H9 (cell line): ENCODE results near the gene EVL. TPM values are rescaled to one million over a fixed set of nuclear protein-coding genes. Genes with fewer than 3 reads are reported as not detected.

Source experiments
- DNase-seq: peaks from one replicate; pipeline ENCODE4 v3.0.0-alpha.2; 2017
- H2AFZ ChIP-seq: one replicate; pipeline ENCODE4 v1.6.1; 2013; ENCODE audit warnings: mild to moderate bottlenecking, low read length, control low read depth, moderate library complexity
- H2AK5ac ChIP-seq: 2 replicates; pipeline ENCODE4 v1.6.1; 2013; ENCODE audit warnings: low read length, control low read depth, mixed read lengths; ENCODE audit not compliant: insufficient read length
- H2BK120ac ChIP-seq: one replicate; pipeline ENCODE4 v1.6.1; 2013; ENCODE audit warnings: low read depth, mild to moderate bottlenecking, low read length, control low read depth, inconsistent platforms; ENCODE audit not compliant: poor library complexity, severe bottlenecking
- H2BK12ac ChIP-seq: 2 replicates; pipeline ENCODE4 v1.6.1; 2013; ENCODE audit warnings: low read length, control low read depth, mixed read lengths, low read depth; ENCODE audit not compliant: insufficient read length
- H2BK15ac ChIP-seq: 2 replicates; pipeline ENCODE4 v1.6.1; 2013; ENCODE audit warnings: low read depth, low read length, control low read depth
- H2BK20ac ChIP-seq: one replicate; pipeline ENCODE4 v1.6.1; 2013; ENCODE audit warnings: low read depth, mild to moderate bottlenecking, low read length, control low read depth, inconsistent platforms; ENCODE audit not compliant: poor library complexity, severe bottlenecking
- H2BK5ac ChIP-seq: 2 replicates; pipeline ENCODE4 v1.6.1; 2013; ENCODE audit warnings: low read length, control low read depth, mixed read lengths; ENCODE audit not compliant: insufficient read length
- H3K14ac ChIP-seq: 2 replicates; pipeline ENCODE4 v1.6.1; 2013; ENCODE audit warnings: low read length, control low read depth; ENCODE audit not compliant: insufficient read depth
- H3K18ac ChIP-seq: 2 replicates; pipeline ENCODE4 v1.6.1; 2013; ENCODE audit warnings: low read depth, mild to moderate bottlenecking, mixed read lengths, low read length, control low read depth; ENCODE audit not compliant: insufficient read length
- H3K23ac ChIP-seq: 2 replicates; pipeline ENCODE4 v1.6.1; 2013; ENCODE audit warnings: low read length, control low read depth, mixed read lengths, low read depth; ENCODE audit not compliant: insufficient read length
- H3K23me2 ChIP-seq: 2 replicates; pipeline ENCODE4 v1.6.1; 2013; ENCODE audit warnings: low read depth, mild to moderate bottlenecking, mixed read lengths, low read length, control low read depth; ENCODE audit not compliant: insufficient read length, poor library complexity, severe bottlenecking
- H3K27ac ChIP-seq: 2 replicates; pipeline ENCODE4 v1.5.1; 2013; ENCODE audit warnings: low read length, control low read depth, mixed read lengths, low read depth; ENCODE audit not compliant: insufficient read length
- H3K27me3 ChIP-seq: 2 replicates; pipeline ENCODE4 v1.6.1; 2013; ENCODE audit warnings: low read length, control low read depth, inconsistent platforms; ENCODE audit not compliant: insufficient read depth
- H3K4ac ChIP-seq: 2 replicates; pipeline ENCODE4 v1.6.1; 2013; ENCODE audit warnings: low read depth, mild to moderate bottlenecking, control low read depth, inconsistent platforms, low read length, moderate library complexity
- H3K4me1 ChIP-seq: 2 replicates; pipeline ENCODE4 v1.6.1; 2013; ENCODE audit warnings: low read length, control low read depth, inconsistent platforms; ENCODE audit not compliant: insufficient read depth
- H3K4me2 ChIP-seq: 2 replicates; pipeline ENCODE4 v1.6.1; 2013; ENCODE audit warnings: low read length, control low read depth, mixed read lengths; ENCODE audit not compliant: insufficient read length, insufficient read depth
- H3K56ac ChIP-seq: 2 replicates; pipeline ENCODE4 v1.6.1; 2013; ENCODE audit warnings: low read depth, mild to moderate bottlenecking, mixed read lengths, low read length, control low read depth; ENCODE audit not compliant: insufficient read length
- H3K79me1 ChIP-seq: 2 replicates; pipeline ENCODE4 v1.6.1; 2013; ENCODE audit warnings: low read depth, mild to moderate bottlenecking, moderate library complexity, low read length, control low read depth, inconsistent platforms; ENCODE audit not compliant: insufficient read depth, poor library complexity, severe bottlenecking
- H3K79me2 ChIP-seq: 2 replicates; pipeline ENCODE4 v1.6.1; 2013; ENCODE audit warnings: low read length, control low read depth, inconsistent platforms; ENCODE audit not compliant: insufficient read depth
- H3K9ac ChIP-seq: 2 replicates; pipeline ENCODE4 v1.6.1; 2013; ENCODE audit warnings: low read length, control low read depth, mixed read lengths; ENCODE audit not compliant: insufficient read length; ENCODE audit errors: extremely low read depth
- H3K9me3 ChIP-seq: one replicate; pipeline ENCODE4 v1.6.1; 2013; ENCODE audit warnings: low read depth, low read length, inconsistent platforms; ENCODE audit not compliant: control insufficient read depth
- H3T11ph ChIP-seq: one replicate; pipeline ENCODE4 v1.6.1; 2013; ENCODE audit warnings: mild to moderate bottlenecking, low read length, control low read depth, inconsistent platforms
- H4K20me1 ChIP-seq: one replicate; pipeline ENCODE4 v1.6.1; 2013; ENCODE audit not compliant: control insufficient read depth, insufficient read length, insufficient read depth
- H4K5ac ChIP-seq: 2 replicates; pipeline ENCODE4 v1.6.1; 2013; ENCODE audit warnings: low read depth, mild to moderate bottlenecking, mixed read lengths, low read length, control low read depth; ENCODE audit not compliant: insufficient read length
- H4K8ac ChIP-seq: replicated peaks from 2 replicates; pipeline ENCODE4 v1.6.1; 2013; ENCODE audit warnings: low read length, control low read depth, mixed read lengths, low read depth; ENCODE audit not compliant: insufficient read length
- H4K91ac ChIP-seq: 2 replicates; pipeline ENCODE4 v1.6.1; 2013; ENCODE audit warnings: low read depth, mild to moderate bottlenecking, moderate library complexity, mixed read lengths, low read length, control low read depth; ENCODE audit not compliant: insufficient read length
- H3K27ac Mint-ChIP-seq, 3 experiments: 2 replicates in 2 of 3; 3 replicates in 1 of 3; pipeline ENCODE4 v1.8.0; 2020 to 2021; ENCODE audit warnings: mixed read lengths in 3 of 3, mild to moderate bottlenecking in 1 of 3, moderate library complexity in 1 of 3
- H3K27me3 Mint-ChIP-seq: 2 replicates; pipeline ENCODE4 v1.8.0; 2021; ENCODE audit warnings: low read depth, mild to moderate bottlenecking, moderate library complexity, mixed read lengths
- H3K36me3 Mint-ChIP-seq, 3 experiments: 2 replicates in 2 of 3; 3 replicates in 1 of 3; pipeline ENCODE4 v1.8.0; 2020 to 2021; ENCODE audit warnings: low read depth in 3 of 3, mixed read lengths in 3 of 3; ENCODE audit not compliant: insufficient read depth in 1 of 3
- H3K4me1 Mint-ChIP-seq, 2 experiments: 2 replicates each; pipeline ENCODE4 v1.8.0; 2020; ENCODE audit warnings: mixed read lengths in 2 of 2
- H3K4me3 Mint-ChIP-seq, 2 experiments: 2 replicates in 1 of 2; 3 replicates in 1 of 2; pipeline ENCODE4 v1.8.0; 2020 to 2021; ENCODE audit warnings: mild to moderate bottlenecking in 2 of 2, mixed read lengths in 2 of 2, moderate library complexity in 1 of 2
- H3K9me3 Mint-ChIP-seq, 2 experiments: 2 replicates in 1 of 2; 3 replicates in 1 of 2; pipeline ENCODE4 v1.8.0; 2020; ENCODE audit warnings: mild to moderate bottlenecking in 2 of 2, mixed read lengths in 2 of 2, moderate library complexity in 1 of 2
- whole genome bisulfite sequencing: extraction: QIAGEN DNeasy Blood & Tissue Kit; methylation state at CpG from one replicate; pipeline ENCODE4 v1.1.7; 2013; ENCODE audit warnings: missing lambda C conversion rate, low lambda C conversion rate, mixed read lengths; ENCODE audit not compliant: insufficient read length; ENCODE audit errors: extremely low coverage; 5-methylcytosine and 5-hydroxymethylcytosine counted together
- total RNA-seq: library from RNA; stranded (reverse); gene quantifications from 2 replicates; pipeline ENCODE4 v1.2.1, GENCODE V29; 2021
- TF ChIP-seq, protein P1 (sequence below): fragments of 200-600 bp; sonication (generic); conservative IDR thresholded peaks from 3 replicates; pipeline ENCODE4 v1.8.0; 2021; ENCODE audit warnings: antibody characterized with exemption, mild to moderate bottlenecking

The EVL gene
- total RNA-seq, 1 experiment from 2014 or later, result 53.2 TPM

DNA sequence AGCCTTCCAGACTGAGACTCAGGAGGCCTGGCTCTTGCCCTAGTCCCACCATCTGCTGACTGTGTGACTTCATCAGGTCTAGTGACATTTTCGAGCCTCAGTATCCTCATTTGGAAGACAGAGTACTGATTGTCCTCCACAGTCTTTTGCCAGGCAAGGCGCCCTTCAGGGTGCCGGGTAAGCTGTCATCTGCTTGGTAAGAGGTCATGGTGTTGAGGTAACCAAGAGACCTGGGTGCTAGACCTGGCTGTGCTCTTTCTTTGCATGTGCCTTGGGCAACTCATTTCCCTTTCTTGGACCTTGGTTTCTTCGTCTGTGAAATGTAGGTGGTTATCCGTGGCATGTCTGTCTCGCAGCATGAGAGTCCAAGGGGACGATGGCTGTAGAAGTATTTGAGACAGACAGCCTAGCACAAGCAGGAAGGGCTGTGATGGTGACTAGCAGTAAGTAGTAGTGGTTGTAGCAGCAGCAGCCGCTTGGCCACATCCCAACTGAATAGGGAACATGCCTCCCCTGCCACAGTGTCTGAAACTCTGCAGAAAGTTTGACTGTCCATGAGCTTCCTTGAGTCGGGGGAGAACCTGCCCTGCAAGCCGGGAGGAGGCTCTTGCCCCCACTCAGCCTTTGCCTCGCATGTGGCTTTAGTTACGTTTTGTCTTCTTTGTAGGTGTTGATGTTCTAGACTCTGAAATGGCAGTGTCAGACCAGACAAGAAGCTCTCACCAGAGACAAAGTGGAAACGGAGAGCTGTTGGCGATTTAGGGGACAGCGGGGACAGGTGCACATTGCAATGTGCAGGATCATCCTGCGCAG is 40.3 kb downstream of the EVL start:
- no peak overlapping the region for H4K91ac ChIP-seq
- H3K4me1 Mint-ChIP-seq, result peaks cover 16 to 21% of the 10 kb centered on the region in 2 experiments
- H3K56ac ChIP-seq, result no peak overlapping the region
- H2AFZ ChIP-seq, result no peak overlapping the region
- no peak overlapping the region for H3K27ac ChIP-seq
- no peak overlapping the region for H3K4me2 ChIP-seq
- no peaks in the 10 kb centered on the region for H3K79me1 ChIP-seq
- H3K4me3 Mint-ChIP-seq, result no peak overlapping the region
- no CpG with 5 or more reads among the region's 16 CpGs for WGBS
- H3K27ac Mint-ChIP-seq, result peak overlapping the region in 1 of 3 experiments; percentile 57; a peak in 1 of 7 replicates
- no peaks in the 10 kb centered on the region for H3K9me3 Mint-ChIP-seq
- H3K36me3 Mint-ChIP-seq, result no peaks in the 10 kb centered on the region; a peak in 1 of 7 replicates
- H3K27me3 ChIP-seq, result no peaks in the 10 kb centered on the region
- DNase-seq, result no peak
- no peak overlapping the region for H3T11ph ChIP-seq
- H3K4ac ChIP-seq, result no peak overlapping the region
- no peak overlapping the region for H2BK20ac ChIP-seq
- H3K23ac ChIP-seq, result no peak overlapping the region
- no peaks in the 10 kb centered on the region for H3K79me2 ChIP-seq
- H2BK5ac ChIP-seq, result no peak overlapping the region
- H3K18ac ChIP-seq, result no peak overlapping the region
- H4K20me1 ChIP-seq, result no peaks in the 10 kb centered on the region
- no peak overlapping the region for H2BK12ac ChIP-seq
- H3K23me2 ChIP-seq, result no peaks in the 10 kb centered on the region
- H3K9ac ChIP-seq, result no peak overlapping the region
- H3K9me3 ChIP-seq, result no peaks in the 10 kb centered on the region
- no peak overlapping the region for H2AK5ac ChIP-seq
- no peak overlapping the region for H3K14ac ChIP-seq
- no peaks in the 10 kb centered on the region for H3K27me3 Mint-ChIP-seq
- no peak overlapping the region for H2BK15ac ChIP-seq
- H3K4me1 ChIP-seq, result peaks cover 4% of the 10 kb centered on the region; the same call in 1 of the 2 replicates
- H4K8ac ChIP-seq, result no peak overlapping the region
- H2BK120ac ChIP-seq, result no peak overlapping the region
- TF ChIP-seq, protein P1, sequence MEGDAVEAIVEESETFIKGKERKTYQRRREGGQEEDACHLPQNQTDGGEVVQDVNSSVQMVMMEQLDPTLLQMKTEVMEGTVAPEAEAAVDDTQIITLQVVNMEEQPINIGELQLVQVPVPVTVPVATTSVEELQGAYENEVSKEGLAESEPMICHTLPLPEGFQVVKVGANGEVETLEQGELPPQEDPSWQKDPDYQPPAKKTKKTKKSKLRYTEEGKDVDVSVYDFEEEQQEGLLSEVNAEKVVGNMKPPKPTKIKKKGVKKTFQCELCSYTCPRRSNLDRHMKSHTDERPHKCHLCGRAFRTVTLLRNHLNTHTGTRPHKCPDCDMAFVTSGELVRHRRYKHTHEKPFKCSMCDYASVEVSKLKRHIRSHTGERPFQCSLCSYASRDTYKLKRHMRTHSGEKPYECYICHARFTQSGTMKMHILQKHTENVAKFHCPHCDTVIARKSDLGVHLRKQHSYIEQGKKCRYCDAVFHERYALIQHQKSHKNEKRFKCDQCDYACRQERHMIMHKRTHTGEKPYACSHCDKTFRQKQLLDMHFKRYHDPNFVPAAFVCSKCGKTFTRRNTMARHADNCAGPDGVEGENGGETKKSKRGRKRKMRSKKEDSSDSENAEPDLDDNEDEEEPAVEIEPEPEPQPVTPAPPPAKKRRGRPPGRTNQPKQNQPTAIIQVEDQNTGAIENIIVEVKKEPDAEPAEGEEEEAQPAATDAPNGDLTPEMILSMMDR, result no peak
- no peak overlapping the region for H4K5ac ChIP-seq
